Caco-2 (cell line): ENCODE data around the gene ASPHD1. TPM values are rescaled to one million over a fixed set of nuclear protein-coding genes. Genes with fewer than 3 reads are reported as not detected.
"Not testable (repeated sequence)": the region's sequence is repeated elsewhere in the genome, so short reads cannot be mapped to it uniquely, and the experiment has no call there.

Source experiments
- BruUV-seq: library from RNA; stranded (reverse); fragments of 400-500 nt; replicated peaks from 2 replicates; lab custom pipeline; 2021; lab: Mats Ljungman, UMichigan
- CTCF ChIA-PET: fragments of 300-600 bp; sonication (Branson Sonifier 250); formaldehyde crosslinking; loops from one replicate; lab custom pipeline; 2022; ENCODE audit warnings: antibody characterized with exemption; lab: Charles Lee
- POLR2A ChIA-PET: fragments of 300-600 bp; sonication (Branson Sonifier 250); formaldehyde crosslinking; loops from one replicate; lab custom pipeline; 2022; ENCODE audit warnings: antibody characterized with exemption; lab: Charles Lee
- DNase-seq, 2 experiments: peaks; one replicate each; pipeline versions ENCODE4 v3.0.0 to v3.0.0-alpha.2; 2020 to 2022
- H3K27me3 ChIP-seq: replicated peaks from 2 replicates; pipeline ENCODE4 v1.6.0; 2011; ENCODE audit warnings: low read length; ENCODE audit not compliant: control insufficient read depth, insufficient read depth
- H3K36me3 ChIP-seq: 2 replicates; pipeline ENCODE4 v1.5.1; 2011; ENCODE audit warnings: low read length; ENCODE audit not compliant: control insufficient read depth, insufficient read depth
- H3K4me1 ChIP-seq: fragments of 250-450 bp; sonication (Bioruptor Pico); 2 replicates; pipeline ENCODE4 v1.5.1; 2020; ENCODE audit warnings: mild to moderate bottlenecking
- H3K4me3 ChIP-seq: 2 replicates; pipeline ENCODE4 v1.5.1; 2011; ENCODE audit warnings: low read depth, mild to moderate bottlenecking, control low read depth, low read length
- H3K9me3 ChIP-seq: fragments of 250-450 bp; sonication (Bioruptor Pico); 2 replicates; pipeline ENCODE4 v1.5.1; 2020; ENCODE audit warnings: mild to moderate bottlenecking, moderate library complexity
- H3K27ac Mint-ChIP-seq: one replicate; pipeline ENCODE4 v1.8.0; 2022; ENCODE audit warnings: mixed read lengths; ENCODE audit not compliant: unreplicated experiment
- H3K27me3 Mint-ChIP-seq: one replicate; pipeline ENCODE4 v1.8.0; 2022; ENCODE audit warnings: mixed read lengths; ENCODE audit not compliant: insufficient read depth, unreplicated experiment
- H3K36me3 Mint-ChIP-seq: one replicate; pipeline ENCODE4 v1.8.0; 2022; ENCODE audit warnings: mild to moderate bottlenecking, mixed read lengths; ENCODE audit not compliant: insufficient read depth, unreplicated experiment
- H3K4me1 Mint-ChIP-seq: one replicate; pipeline ENCODE4 v1.8.0; 2022; ENCODE audit warnings: low read depth, mixed read lengths; ENCODE audit not compliant: unreplicated experiment
- H3K4me3 Mint-ChIP-seq: one replicate; pipeline ENCODE4 v1.8.0; 2022; ENCODE audit warnings: mild to moderate bottlenecking, moderate library complexity, mixed read lengths; ENCODE audit not compliant: unreplicated experiment
- H3K9me3 Mint-ChIP-seq: one replicate; pipeline ENCODE4 v1.8.0; 2022; ENCODE audit warnings: mixed read lengths; ENCODE audit not compliant: unreplicated experiment
- CTCF ChIP-seq, 2 experiments: fragments of 200-600 bp in 1 of 2; IDR thresholded peaks; 1 replicate in 1 of 2; 2 replicates in 1 of 2; pipeline versions ENCODE4 v1.5.1 to v1.8.0; 2011 to 2022; ENCODE audit warnings: antibody characterized with exemption in 1 of 2, control low read depth in 1 of 2, inconsistent platforms in 1 of 2, low read depth in 1 of 2, low read length in 1 of 2, mild to moderate bottlenecking in 1 of 2, moderate library complexity in 1 of 2; ENCODE audit not compliant: insufficient read depth in 1 of 2, severe bottlenecking in 1 of 2, unreplicated experiment in 1 of 2
- intact Hi-C: fragments of 100-400 bp; cut with micrococcal nuclease; formaldehyde crosslinking; loops from one replicate; pipeline ENCODE4 v1.10.0; 2022; ENCODE audit not compliant: unreplicated experiment
- total RNA-seq: library from RNA; stranded (reverse); gene quantifications from 2 replicates; pipeline ENCODE4 v1.2.3, GENCODE V29; 2022

Gene ASPHD1
- total RNA-seq, 1 experiment from 2014 or later, result 13.2 TPM

- ChIA-PET POLR2A (no interaction called here), CTCF (no interaction called here)
- intact Hi-C loops, result no loop called here
Observed at GRCh38 chr16:29878172-29878571, 22.1 kb upstream of the ASPHD1 start.

GRCh38 chr16:29881050-29881449, 19.2 kb upstream of the ASPHD1 start:
- Mint-ChIP-seq H3K4me1 (no peaks in the 10 kb centered on the region), H3K27me3 (no peaks in the 10 kb centered on the region), H3K36me3 (peaks cover 5% of the 10 kb centered on the region), H3K9me3 (no peaks in the 10 kb centered on the region), H3K4me3 (no peak overlapping the region), H3K27ac (no peak overlapping the region)
- DNase-seq, result no peak
- no peak for TF ChIP-seq CTCF (IDR thresholded peaks at IDR 0.05; ENCODE audit: insufficient read depth in 1 of 2, low read depth in 1 of 2, low read length in 1 of 2, severe bottlenecking in 1 of 2, unreplicated experiment in 1 of 2)
- H3K4me1 ChIP-seq, result no peaks in the 10 kb centered on the region
- no peaks in the 10 kb centered on the region for H3K9me3 ChIP-seq
- intact Hi-C loops, result no loop called here
- no peaks in the 10 kb centered on the region for H3K27me3 ChIP-seq
- ChIA-PET POLR2A (no interaction called here), CTCF (no interaction called here)
- BruUV-seq, result no TSS peak
- no peaks in the 10 kb centered on the region for H3K36me3 ChIP-seq
- H3K4me3 ChIP-seq, result no peak overlapping the region

More at GRCh38 chr16:29878172-29878571, 22.1 kb upstream of the ASPHD1 start:
- DNase-seq, result no peak
- no peak for TF ChIP-seq CTCF (IDR thresholded peaks at IDR 0.05; ENCODE audit: insufficient read depth in 1 of 2, low read depth in 1 of 2, low read length in 1 of 2, severe bottlenecking in 1 of 2, unreplicated experiment in 1 of 2)
- no peak overlapping the region for H3K27ac Mint-ChIP-seq
- H3K9me3 ChIP-seq, result no peaks in the 10 kb centered on the region
- no peaks in the 10 kb centered on the region for H3K4me1 ChIP-seq
- peaks cover 5% of the 10 kb centered on the region for H3K36me3 Mint-ChIP-seq
- no peak overlapping the region for H3K4me3 ChIP-seq
- no peaks in the 10 kb centered on the region for H3K4me1 Mint-ChIP-seq
- no peaks in the 10 kb centered on the region for H3K36me3 ChIP-seq
- BruUV-seq, result no TSS peak
- H3K4me3 Mint-ChIP-seq, result no peak overlapping the region
- no peaks in the 10 kb centered on the region for H3K27me3 Mint-ChIP-seq
- no peaks in the 10 kb centered on the region for H3K9me3 Mint-ChIP-seq
- H3K27me3 ChIP-seq, result no peaks in the 10 kb centered on the region

GRCh38 chr16:29883987-29884386, 16.3 kb upstream of the ASPHD1 start:
- Mint-ChIP-seq H3K4me1 (no peaks in the 10 kb centered on the region), H3K36me3 (no peaks in the 10 kb centered on the region), H3K9me3 (no peaks in the 10 kb centered on the region), H3K4me3 (no peak overlapping the region), H3K27ac (no peak overlapping the region), H3K27me3 (no peaks in the 10 kb centered on the region)
- no peak for TF ChIP-seq CTCF (IDR thresholded peaks at IDR 0.05; ENCODE audit: insufficient read depth in 1 of 2, low read depth in 1 of 2, low read length in 1 of 2, severe bottlenecking in 1 of 2, unreplicated experiment in 1 of 2)
- H3K36me3 ChIP-seq, result no peaks in the 10 kb centered on the region
- H3K4me1 ChIP-seq, result no peaks in the 10 kb centered on the region
- intact Hi-C loops, result no loop called here
- POLR2A ChIA-PET, result no interaction called here
- CTCF ChIA-PET, result no interaction called here
- H3K4me3 ChIP-seq, result no peak overlapping the region
- no peaks in the 10 kb centered on the region for H3K9me3 ChIP-seq
- no TSS peak for BruUV-seq
- no peaks in the 10 kb centered on the region for H3K27me3 ChIP-seq
- DNase-seq, result no peak

GRCh38 chr16:29889372-29889771, 10.9 kb upstream of the ASPHD1 start:
- H3K4me1 Mint-ChIP-seq, H3K36me3 ChIP-seq, H3K9me3 ChIP-seq, H3K27me3 Mint-ChIP-seq, H3K27ac Mint-ChIP-seq, H3K9me3 Mint-ChIP-seq, DNase-seq, H3K27me3 ChIP-seq, POLR2A ChIA-PET, H3K4me3 Mint-ChIP-seq, intact Hi-C loops, CTCF ChIA-PET, BruUV-seq, H3K36me3 Mint-ChIP-seq, H3K4me3 ChIP-seq: not testable (repeated sequence)
- H3K4me1 ChIP-seq, result peaks cover 19% of the 10 kb centered on the region
